Left ventricle myocardium inferior (tissue), 1 donor: ENCODE measurements around the gene CDH6. TPM values are rescaled to one million over a fixed set of nuclear protein-coding genes. Genes with fewer than 3 reads are reported as not detected.
A peak's percentile ranks its signal among the peaks of the same experiment; 100 is the strongest.

Source experiments
- DNase-seq: peaks from one replicate; pipeline ENCODE4 v3.0.0-alpha.2; 2020
- H3K27ac ChIP-seq: fragments of 200-600 bp; replicated peaks from 2 replicates; pipeline ENCODE4 v1.8.0; 2021
- H3K27me3 ChIP-seq: fragments of 200-600 bp; 2 replicates; pipeline ENCODE4 v1.8.0; 2021; ENCODE audit warnings: low read depth
- H3K36me3 ChIP-seq: fragments of 200-600 bp; 2 replicates; pipeline ENCODE4 v1.8.0; 2021
- H3K4me1 ChIP-seq: fragments of 200-600 bp; 2 replicates; pipeline ENCODE4 v1.8.0; 2021
- H3K4me3 ChIP-seq: fragments of 200-600 bp; 2 replicates; pipeline ENCODE4 v1.8.0; 2021; ENCODE audit warnings: mild to moderate bottlenecking, moderate library complexity
- H3K9me3 ChIP-seq: fragments of 200-600 bp; replicated peaks from 2 replicates; pipeline ENCODE4 v1.8.0; 2021
- intact Hi-C: fragments of 100-400 bp; cut with micrococcal nuclease; formaldehyde crosslinking; loops from one replicate; pipeline ENCODE4 v1.11.0; 2022
- total RNA-seq: library from RNA; stranded (reverse); fragmentation: NEBNext Ultra II Directional; extraction: Animal tissue kit (Norgen Biotek cat#: 25700); gene quantifications from one replicate; pipeline ENCODE4 v1.2.1, GENCODE V29; 2021
- TF ChIP-seq, protein P1 (sequence below): fragments of 200-600 bp; IDR thresholded peaks from 2 replicates; pipeline ENCODE4 v1.8.0; 2021; ENCODE audit warnings: antibody characterized with exemption, mild to moderate bottlenecking, borderline replicate concordance
- donor health status: DM: no; HTN: yes; CAD: no; lungs with severe emphysema.

CDH6 gene
- total RNA-seq, 1 donor from 2014 or later, result 2.8 TPM

DNA sequence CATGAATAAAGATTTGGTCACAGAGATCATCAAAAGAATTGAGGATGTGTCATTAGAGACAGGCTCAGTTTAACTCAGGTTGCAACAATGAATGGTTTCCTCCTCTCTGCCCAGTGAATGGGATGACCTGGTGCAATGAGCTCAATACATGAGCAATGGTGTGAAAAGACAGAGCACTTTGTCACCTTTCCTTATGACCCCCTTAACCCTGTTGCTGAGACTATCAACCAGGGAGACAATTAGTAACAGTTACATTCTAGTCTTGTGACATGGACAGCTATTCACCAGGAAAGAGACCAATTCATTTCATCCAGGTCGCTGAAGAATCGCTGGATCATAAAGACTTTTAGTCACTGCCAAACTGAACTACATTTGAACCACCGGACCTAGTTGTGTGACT is 19.9 kb upstream of the CDH6 start:
- no peak for DNase-seq
- TF ChIP-seq, protein P1, sequence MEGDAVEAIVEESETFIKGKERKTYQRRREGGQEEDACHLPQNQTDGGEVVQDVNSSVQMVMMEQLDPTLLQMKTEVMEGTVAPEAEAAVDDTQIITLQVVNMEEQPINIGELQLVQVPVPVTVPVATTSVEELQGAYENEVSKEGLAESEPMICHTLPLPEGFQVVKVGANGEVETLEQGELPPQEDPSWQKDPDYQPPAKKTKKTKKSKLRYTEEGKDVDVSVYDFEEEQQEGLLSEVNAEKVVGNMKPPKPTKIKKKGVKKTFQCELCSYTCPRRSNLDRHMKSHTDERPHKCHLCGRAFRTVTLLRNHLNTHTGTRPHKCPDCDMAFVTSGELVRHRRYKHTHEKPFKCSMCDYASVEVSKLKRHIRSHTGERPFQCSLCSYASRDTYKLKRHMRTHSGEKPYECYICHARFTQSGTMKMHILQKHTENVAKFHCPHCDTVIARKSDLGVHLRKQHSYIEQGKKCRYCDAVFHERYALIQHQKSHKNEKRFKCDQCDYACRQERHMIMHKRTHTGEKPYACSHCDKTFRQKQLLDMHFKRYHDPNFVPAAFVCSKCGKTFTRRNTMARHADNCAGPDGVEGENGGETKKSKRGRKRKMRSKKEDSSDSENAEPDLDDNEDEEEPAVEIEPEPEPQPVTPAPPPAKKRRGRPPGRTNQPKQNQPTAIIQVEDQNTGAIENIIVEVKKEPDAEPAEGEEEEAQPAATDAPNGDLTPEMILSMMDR, result no peak
- no peak overlapping the region for H3K27ac ChIP-seq
- no peaks in the 10 kb centered on the region for H3K27me3 ChIP-seq
- H3K4me1 ChIP-seq, result no peaks in the 10 kb centered on the region
- H3K4me3 ChIP-seq, result no peak overlapping the region
- intact Hi-C loops, result no loop called here
- H3K9me3 ChIP-seq, result no peaks in the 10 kb centered on the region
- no peaks in the 10 kb centered on the region for H3K36me3 ChIP-seq

DNA sequence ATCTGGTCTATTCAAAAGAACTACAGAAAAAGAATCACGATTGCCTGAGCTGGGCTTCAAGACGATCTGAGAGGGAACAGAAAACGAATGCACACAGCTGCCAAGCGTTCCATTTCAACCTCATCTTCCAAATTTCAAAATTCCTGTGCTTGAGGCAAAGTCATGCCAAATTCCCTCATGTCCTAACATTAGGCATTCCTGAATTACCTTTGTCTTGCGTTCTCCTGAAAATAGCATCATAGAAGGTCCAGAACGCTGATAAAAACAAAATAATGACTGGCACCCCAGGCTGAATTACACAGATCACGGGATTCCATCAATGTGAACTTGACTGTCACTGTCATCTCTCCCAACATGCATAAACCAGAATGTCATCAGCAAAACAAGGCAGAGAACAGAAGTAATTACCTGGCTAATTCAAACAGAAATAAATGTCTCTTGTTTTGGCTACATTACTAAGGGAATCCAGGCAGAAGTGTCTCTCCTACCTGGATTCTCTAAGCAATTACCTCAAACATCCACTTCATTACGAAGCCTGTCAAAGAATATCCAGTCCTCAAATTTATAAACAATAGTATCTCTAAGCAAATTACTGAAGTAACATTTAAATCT is 12.0 kb upstream of the CDH6 start:
- no peaks in the 10 kb centered on the region for H3K36me3 ChIP-seq
- H3K9me3 ChIP-seq, result no peaks in the 10 kb centered on the region
- no peaks in the 10 kb centered on the region for H3K4me1 ChIP-seq
- intact Hi-C loops, result no loop called here
- DNase-seq, result no peak
- TF ChIP-seq, protein P1, result no peak
- H3K27ac ChIP-seq, result no peak overlapping the region
- no peak overlapping the region for H3K4me3 ChIP-seq
- no peaks in the 10 kb centered on the region for H3K27me3 ChIP-seq

DNA sequence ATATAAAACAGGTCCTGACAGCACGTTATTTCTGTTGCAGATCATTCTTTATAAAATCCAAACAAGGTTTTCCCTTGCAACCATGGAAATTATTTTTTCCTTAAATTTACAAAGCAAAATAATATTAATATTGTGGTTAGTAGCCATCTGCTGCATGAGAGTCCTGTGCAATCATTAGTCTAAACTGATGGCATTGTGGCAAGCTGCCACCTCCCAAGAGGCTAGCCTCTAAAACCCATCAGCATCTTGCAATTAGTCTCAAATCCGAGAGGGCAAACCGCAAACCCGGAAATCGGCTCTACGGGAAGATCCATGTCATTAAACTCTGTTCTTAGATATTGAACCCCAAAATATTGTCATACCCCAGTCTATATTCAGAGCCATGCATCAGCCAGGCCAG is 11.3 kb upstream of the CDH6 start:
- H3K36me3 ChIP-seq, result no peaks in the 10 kb centered on the region
- DNase-seq, result no peak
- TF ChIP-seq, protein P1, result no peak
- intact Hi-C loops, result no loop called here
- no peak overlapping the region for H3K4me3 ChIP-seq
- H3K9me3 ChIP-seq, result no peaks in the 10 kb centered on the region
- no peaks in the 10 kb centered on the region for H3K27me3 ChIP-seq
- no peaks in the 10 kb centered on the region for H3K4me1 ChIP-seq
- H3K27ac ChIP-seq, result no peak overlapping the region

DNA sequence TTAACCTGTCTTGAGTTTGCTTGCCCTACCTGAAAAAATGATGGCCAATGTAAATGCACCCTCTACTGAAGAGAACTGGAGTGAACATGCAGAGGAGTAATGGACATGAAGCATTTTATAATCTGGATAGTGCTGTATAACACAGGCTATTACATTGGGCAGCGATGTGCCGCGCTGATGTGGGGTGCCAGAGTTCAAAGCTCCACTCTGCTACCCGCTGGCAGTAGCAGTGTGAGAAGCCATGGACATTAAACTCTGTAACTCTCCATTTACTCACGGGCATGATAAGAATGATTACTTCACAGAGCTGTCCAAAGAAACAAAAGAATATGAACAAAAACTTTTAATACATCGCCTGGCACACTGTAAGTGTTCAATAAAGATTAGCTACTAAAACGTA is 7.5 kb upstream of the CDH6 start:
- no peak overlapping the region for H3K4me3 ChIP-seq
- no peak overlapping the region for H3K27ac ChIP-seq
- no peaks in the 10 kb centered on the region for H3K36me3 ChIP-seq
- no peak for DNase-seq
- H3K9me3 ChIP-seq, result no peaks in the 10 kb centered on the region
- H3K4me1 ChIP-seq, result no peaks in the 10 kb centered on the region
- peaks cover 2% of the 10 kb centered on the region for H3K27me3 ChIP-seq
- TF ChIP-seq, protein P1, result no peak
- intact Hi-C loops, result loop anchor here (5.0 kb wide), 1 partner anchor 384 kb away; no protein-coding TSS in a partner anchor

DNA sequence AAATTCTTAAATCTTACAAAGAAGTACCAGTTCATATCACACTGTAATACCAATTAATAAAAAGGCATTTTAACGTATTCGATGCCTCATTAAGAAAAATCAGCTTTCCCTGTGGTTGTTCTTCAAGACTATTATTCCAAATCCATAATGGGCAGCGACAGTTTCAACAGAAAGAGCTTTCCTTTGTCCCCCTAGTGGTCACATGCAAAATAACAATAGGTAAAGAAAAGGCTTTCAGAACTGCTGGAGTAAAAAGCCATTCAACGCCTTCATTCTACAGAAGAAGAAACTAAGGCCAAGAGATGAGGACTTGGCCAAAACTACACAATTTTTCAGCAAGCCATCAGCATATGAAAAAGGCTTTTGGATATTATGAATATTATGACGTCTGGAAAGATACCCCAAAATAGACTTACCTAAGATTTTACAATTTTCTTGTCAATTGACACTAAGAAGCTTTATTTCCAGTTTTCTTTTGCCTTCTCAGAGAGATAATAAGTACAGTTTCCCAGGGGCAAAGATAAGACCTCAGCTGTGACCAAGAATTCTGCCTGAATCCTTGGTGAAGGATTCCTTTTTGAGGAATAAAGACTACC is 6.7 kb upstream of the CDH6 start:
- Histone ChIP-seq H3K4me1 (no peaks in the 10 kb centered on the region), H3K27me3 (peaks cover 6% of the 10 kb centered on the region), H3K36me3 (no peaks in the 10 kb centered on the region), H3K27ac (no peak overlapping the region), H3K9me3 (no peaks in the 10 kb centered on the region), H3K4me3 (no peak overlapping the region)
- intact Hi-C loops, result loop anchor here (5.0 kb wide), 1 partner anchor 384 kb away; no protein-coding TSS in a partner anchor
- no peak for DNase-seq
- TF ChIP-seq, protein P1, result peak; percentile 79
